OCI-M2 (cell line): ENCODE results near the gene UBE3D.
"Not testable (repeated sequence)": the region's sequence is repeated elsewhere in the genome, so short reads cannot be mapped to it uniquely, and the experiment has no call there.

Experiments
- DNase-seq: peaks from one replicate; lab custom pipeline; 2025; ENCODE audit not compliant: unreplicated experiment; lab: John Stamatoyannopoulos, UW

The UBE3D gene

DNA sequence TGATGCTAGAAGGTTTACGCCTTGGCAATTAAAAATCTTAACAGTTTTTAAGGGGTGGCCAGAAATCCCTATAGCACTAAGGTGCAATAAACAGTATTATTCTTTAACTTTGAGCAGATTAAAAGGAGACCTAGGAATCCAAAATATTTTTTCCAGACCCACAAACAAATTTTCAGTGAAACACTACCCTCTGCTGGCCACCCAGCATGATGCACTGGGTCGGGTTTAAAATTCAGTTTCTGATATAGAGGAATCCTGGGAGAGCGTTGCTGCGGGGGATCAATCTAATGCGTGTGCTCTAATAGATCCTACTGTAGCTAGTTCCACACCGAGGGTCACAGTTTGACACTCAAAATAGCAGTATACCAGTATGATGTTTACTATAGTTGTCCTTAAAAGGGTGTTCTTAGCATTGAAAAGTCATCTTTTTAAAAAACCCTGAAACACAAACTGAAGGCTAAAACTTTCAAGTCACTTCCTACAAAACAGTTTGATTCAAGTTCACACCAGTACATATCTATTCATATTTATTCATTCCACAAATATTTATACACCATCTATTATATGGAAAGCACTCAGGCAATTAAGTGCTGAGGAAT is 10.2 kb downstream of the UBE3D start:
- peak; percentile 39 for DNase-seq

DNA sequence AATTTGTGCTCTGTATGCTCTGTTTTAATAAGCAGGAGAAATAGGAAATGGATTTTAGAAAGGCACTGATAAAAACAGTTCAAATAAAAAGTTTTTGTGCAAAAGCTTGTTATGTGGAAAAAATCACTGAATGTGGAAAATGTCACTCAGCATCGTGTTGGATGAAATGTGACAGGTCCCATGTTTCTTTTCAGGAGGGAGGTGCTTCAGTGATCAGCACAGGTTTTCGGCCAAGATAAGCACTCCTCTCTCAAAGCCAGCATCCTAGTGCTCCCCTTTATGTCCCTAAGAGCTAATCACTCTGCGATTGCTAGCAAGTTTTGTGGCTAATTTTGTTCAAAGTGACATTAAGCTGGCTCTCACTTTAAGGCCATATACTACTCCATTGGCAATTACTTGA is 12.0 kb downstream of the UBE3D start:
- DNase-seq: no peak

DNA sequence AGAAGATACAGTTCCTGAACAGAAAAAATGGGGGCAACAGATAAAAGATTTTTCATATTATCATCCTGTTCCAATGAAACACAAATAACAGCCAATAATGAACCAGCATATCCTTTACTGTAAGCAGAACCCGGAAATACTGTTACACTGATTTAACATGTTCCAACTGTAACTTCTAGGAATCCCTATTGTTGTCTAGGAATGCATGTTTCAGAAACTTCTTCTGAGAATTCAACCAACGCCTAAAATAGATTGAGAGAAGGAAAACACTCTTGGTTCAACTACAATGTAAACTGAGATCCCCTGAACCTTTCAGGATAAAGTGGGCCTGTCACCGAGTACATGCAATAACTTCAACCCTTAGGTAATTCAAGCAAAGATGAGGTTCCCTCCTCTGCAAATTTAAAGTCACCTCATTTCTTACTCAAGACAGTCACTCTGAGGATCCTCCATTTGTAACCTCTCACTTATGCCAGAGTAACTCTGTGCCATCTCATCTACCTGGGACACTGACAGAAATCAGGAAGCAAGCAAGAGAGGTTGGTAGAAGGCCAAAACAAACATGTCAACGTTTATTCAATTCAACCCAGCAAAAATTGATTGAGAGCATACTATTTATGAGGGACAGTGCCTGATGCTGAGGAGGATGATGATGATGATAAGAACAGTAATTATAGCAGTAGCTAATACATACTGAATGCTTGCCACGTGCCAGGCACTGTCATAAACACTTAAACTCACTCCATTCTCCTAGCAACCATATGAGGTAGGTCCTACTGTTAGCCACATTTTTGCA is 14.1 kb downstream of the UBE3D start:
- no peak for DNase-seq

DNA sequence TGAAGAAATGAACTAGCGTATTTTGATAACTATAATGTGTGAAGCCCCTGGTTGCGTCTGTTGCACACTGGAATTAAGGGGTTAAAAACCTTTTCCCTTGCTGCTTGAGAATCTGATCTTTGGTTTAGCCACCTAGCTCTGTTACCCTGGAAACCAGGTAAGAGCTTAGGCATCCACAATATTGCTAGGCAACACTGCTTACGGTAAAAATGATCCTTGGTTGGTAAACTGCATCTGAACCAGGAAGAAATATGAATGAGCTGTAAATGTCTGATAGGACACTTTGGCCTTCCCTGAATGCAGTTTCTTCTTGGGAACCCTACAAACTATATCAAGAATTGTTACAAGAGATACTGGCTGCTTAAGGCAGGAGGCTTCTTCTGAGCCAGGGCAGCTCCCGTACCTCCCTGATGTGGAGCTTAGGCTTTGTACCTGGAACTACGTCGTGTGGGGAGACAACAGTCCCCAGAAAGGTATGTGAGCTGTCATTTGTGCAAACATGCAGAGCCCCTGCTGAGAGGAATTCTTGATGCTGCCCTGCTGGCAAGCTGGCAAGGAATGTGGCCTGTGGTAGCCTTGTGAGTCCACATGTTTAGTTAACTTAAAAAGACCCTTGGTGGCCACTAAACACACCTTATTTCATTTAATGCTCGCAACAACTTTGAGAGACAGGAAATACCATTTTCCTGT is 18.4 kb downstream of the UBE3D start:
- no peak for DNase-seq

DNA sequence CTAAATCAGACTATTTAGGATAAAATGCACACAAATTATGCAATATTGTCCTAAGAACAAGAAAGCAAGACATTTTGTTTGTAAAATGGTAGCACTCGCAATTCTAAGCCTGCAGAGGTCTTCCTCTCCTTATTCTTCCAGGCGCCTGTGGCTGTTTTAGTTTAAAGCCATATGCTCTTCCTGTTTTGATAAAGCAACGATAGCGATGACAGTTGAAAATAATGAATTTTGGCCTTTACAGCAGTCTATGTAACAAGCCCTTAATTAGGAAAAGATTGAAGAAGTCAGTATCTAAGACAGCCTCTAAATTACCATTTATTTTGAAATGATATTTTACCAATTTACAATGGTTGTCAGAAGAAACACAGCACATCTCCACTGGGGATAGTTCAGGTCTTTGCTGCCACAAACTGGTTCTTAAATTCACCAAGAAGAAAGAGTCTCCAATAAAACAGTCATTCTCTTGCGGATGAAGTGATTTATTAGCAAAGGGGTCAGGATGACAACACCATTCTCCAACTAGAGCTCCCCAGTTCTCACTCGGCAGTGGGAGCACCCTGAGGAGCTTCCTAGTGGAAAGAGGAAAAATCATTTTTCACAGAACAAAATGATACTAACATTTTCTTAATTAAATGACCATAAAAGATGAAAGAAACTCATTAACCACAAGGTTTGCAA is 21.4 kb downstream of the UBE3D start:
- DNase-seq: no peak

DNA sequence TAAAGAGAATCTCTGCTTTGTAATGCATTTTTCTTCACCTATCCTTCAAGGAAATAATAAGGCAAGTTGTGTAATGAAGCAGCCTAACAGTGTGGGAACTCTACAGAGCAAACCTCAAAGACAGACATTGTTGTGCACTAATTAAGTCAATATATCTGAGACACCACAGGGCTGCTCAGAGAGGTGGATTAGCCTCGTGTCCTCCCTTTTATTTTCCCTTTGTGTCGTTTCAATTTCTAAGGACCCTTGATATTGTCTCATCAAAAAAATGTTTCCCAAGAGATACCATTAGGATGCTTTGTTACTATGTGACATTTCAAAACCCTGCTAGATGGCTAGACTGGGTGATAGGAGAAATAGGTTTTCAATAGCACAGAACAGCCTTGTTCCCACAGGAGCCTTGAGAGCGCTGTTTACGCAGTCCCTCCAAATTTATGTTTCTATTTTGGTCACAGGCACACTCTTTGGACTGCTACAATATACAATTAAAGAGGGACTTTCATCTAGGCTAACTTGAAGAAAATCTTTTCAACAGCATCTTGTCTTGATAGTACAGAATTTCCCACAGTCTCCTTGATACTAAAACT is 23.1 kb downstream of the UBE3D start:
- no peak for DNase-seq

DNA sequence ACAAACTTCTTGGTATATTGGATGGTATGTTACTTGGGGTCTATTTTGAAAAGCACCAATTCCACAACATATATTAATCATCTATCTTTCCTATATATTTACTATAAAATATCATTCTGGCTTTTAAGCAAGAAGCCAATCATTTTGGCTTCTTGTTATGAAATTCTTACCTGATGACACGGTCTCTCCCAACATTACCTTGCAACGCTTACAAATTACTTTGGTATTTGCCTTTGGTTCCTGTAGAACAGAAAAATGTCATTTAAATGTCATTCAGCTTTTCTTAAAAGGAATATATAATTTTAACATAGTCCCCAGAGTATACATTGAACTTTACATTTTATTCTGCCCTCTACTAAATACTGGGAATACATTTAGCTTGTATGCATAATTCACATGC is 27.4 kb downstream of the UBE3D start:
- no peak for DNase-seq

DNA sequence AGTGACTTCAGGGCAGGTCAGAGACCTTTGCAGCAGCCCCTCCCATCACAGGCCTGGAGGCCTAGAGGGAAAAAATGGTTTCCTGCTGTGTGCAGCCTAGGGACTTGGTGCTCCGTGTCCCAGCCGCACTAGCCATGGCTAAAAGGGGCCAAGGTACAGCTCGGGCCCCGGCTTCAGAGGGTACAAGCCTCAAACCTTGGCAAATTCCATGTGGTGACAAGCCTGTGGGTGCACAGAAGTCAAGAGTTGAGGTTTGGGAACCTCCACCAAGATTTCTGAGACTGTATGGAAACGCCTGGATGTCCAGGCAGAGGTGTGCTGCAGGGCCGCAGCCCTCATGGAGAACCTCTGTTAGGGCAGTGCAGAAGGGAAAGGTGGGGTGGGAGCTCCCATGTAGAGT is 34.0 kb downstream of the UBE3D start:
- no peak for DNase-seq

DNA sequence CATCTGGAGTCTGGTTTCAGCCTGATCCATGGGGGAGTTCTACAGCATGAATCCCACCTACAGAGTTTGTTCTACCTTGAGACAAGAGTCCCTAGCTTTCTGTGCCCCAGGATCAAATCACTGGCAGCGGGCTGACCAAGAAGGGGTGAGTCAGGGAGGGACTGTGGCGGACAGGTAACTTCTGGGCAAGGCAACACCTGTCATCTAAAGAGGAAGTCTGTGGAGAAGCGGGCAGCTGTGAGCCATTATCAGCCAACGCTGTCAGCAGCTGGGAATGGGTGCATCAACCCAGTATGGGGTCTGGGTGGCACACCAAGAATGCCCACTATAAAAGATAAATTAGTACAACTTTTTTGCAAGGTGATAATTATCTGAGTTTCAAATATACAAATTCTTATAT is 45.9 kb downstream of the UBE3D start:
- DNase-seq: no peak

DNA sequence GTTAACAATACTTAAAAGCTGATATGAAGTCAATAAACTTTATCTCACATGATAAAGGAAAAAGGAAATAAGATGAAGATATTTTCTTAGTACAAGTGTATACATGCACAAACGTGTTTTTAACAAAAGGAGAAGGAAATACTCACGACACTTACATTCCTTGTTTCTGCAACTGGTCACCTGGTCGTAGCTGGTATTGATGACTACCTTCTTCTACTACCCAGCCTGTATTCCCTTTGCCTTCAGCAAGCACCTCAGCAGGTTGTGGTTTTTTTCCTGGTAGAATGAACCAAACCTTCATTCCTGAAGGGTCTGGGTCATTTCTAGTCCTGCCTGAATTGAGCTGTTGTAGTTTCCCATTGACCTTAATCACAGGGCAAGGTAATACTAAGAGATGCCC is 54.5 kb downstream of the UBE3D start:
- DNase-seq: not testable (repeated sequence)

DNA sequence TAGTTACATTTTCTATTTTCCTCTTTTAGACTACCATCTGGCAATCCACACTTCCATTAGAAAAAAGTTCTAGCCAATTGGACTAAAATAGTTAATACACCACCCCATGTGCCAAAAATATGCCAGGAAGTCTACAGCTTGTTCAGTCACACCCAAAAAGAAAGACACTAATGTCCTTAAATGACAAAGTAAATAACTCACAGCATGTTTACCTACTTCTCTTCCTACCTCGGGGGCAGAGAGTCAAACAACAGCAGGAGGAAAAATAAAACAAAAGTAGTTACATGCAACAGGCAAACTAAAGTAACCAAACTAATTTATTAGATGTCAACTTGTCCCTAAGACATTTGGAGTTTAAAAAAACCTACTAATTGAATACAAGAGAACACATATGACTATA is 57.0 kb downstream of the UBE3D start:
- DNase-seq: no peak

DNA sequence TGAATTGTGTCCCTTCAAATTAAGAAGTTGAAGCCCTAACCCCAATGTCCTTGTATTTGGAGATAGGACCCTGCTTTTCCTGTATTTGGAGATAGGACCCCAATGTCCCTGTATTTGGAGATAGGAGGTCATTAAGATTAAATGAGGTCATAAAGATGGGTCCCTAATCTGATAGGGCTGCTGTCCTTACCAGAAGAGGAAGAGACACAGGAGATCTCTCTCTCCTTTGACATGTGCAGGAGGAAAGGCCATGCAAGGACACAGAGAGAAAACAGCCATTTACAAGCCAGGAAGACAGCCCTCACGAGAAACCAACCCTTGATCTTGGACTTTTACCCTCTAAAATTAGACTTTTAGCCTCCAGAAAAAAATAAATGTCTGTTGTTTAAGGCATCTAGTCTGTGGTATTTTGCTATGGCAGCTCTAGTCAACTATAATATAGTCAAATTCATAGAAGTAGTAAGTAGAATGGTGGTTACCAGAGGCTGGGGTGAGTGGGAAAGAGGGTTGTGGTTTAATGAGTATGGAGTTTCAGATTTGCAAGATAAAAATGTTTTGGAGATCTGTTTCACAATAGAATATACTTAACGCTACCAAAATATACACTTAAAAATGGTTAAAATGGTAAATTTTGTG is 59.3 kb downstream of the UBE3D start:
- no peak for DNase-seq

DNA sequence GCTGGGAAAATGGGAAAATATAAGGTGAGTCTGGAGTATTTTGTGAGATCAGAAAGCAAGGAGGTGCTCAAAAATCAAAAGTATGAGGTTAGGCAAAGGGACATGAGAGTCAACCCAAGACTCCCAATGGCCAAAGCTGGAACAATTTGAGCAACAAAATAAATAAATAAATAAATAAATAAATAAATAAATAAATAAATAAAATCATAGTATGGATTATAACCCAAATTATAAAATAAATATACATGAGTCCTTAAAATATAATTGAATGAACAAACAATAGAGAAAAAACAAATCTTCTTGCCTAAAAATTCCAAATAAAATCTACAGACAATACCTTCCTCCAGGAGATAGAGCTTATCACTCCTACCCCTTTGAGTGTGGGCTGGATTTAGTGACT is 69.5 kb downstream of the UBE3D start:
- no peak for DNase-seq

DNA sequence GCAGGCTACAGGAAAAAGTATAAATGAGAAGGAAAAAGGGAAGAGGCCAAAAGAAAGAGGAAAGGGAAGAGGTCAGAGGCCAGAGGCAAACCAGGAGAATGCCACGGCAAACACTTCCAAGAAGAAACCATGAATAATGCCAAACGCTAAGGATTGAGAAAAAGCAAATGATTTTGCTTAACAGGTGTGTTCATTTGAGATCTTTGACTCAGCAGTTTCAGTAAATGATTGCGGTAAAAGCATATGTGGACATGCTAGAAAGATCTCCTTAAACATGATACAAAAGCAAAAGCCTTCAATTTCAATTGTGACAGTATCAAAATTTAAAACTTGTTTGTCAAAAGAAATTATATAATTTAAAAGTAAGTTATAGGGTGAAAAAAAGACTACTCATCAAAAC is 70.6 kb downstream of the UBE3D start:
- no peak for DNase-seq

DNA sequence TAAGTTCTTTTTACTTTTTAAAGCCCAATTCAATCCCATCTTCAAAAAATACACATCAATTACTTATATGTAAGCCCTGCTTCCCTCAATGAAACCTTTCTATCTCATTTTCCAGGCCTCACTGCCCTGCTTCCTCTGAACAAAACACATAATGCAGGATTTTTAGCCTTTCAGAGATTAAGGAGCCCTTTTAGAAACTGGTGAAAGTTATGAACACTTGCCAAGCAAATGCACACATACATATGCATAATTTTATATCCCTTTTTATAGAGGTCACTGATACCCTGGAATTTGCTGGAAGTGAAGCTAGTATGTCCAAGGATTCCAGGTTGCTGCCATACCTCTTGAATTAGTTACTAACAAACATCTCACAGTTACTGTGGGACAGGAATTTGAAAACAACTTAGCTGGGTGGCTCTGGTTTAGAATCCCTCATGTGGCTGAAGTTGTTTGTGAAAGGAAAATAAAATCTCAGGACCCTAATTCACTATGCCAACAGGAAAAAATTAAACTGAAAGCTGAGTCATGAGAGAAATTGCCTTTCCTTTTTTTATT is 75.8 kb downstream of the UBE3D start:
- DNase-seq: no peak

DNA sequence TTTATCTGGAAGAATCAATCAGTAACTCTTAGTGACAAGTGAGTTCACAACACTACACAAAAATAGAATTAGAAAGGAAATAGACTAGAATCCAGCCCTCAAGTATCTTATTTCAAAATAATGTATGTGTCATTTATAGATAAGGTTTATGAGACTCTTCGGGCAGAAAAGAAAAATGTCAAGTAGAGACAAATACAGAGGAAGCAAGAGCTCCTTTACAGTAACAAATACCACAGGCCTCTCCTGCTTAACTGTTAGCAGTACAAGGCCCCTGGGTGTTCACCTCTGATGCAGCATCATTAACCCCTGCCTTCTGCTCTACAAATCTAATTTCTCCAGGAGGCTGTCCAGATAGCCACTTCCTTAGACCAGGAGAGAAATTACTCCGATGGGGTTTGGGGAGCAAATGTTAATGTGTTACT is 76.7 kb downstream of the UBE3D start:
- DNase-seq: peak; percentile 78

DNA sequence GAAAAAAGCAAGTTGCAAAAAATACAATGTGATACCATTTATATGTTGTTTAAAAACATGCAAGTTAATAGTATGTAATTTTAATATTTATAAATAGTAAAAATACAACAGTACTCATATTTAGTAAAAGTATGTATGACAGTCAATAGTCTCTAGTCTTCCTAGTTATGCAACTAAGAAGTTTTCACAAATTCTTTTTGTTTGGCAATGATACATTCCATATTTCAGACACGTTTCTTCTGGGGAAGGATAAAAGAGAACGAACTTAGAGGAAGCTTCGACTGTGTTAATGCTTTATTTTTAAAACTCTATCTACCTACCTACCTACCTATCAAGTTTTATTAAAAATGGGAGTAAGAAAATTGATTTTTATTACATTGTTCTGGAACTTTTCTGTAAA is 77.7 kb downstream of the UBE3D start:
- DNase-seq: no peak

DNA sequence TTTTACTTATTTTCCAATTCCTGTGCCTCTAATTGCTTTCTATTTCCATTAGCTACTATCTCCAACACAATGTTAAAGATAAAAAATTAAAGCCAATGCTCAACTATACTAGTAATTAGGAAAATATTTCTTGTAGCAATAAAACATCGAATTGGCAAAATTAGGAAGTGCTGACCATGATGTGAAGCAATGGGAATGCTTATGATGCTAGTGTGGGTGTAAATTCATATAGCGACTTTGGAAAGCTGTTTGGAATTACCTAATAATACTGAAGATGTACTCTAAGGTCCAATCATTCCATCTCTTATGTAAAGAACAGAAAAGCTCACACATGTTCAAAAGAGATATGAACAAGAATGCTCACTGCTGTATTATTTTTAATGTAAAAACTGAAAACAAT is 78.2 kb downstream of the UBE3D start:
- DNase-seq: no peak

DNA sequence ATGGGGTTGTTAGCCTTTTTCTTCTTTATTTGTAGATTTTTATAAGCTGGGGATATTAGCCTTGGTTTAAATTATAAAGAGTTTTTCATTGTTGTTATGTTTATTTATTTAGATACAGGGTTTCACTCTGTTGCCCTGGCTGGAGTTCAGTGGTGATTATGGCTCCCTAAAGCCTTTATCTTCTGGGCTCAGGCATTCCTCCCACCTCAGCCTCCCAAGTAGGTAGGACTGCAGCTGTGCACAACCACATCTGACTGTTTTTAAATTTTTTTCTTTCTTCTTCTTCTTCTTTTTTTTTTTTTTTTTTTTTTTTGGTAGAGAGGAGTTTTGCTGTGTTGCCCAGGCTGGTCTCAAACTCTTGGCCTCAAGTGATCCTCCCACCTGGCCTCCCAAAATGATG is 80.9 kb downstream of the UBE3D start:
- peak; percentile 48 for DNase-seq

DNA sequence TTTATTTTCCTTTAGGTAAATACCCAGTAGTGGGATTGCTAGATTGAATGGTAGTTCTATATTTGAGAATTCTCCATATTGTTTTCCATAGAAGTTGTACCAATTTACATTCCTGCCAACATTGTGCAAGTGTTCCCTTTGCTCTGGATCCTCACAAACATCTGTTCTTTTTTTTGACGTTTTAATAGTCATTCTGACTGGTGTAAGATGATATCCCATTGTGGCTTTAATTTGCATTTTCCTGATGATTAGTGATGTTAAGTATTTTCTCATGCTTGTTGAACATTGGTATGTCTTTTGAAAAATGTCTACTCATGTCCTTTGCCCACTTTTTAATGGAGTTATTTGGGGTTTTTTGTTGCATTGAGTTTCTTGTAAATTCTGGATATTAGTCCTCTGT is 85.6 kb downstream of the UBE3D start:
- DNase-seq: no peak

DNA sequence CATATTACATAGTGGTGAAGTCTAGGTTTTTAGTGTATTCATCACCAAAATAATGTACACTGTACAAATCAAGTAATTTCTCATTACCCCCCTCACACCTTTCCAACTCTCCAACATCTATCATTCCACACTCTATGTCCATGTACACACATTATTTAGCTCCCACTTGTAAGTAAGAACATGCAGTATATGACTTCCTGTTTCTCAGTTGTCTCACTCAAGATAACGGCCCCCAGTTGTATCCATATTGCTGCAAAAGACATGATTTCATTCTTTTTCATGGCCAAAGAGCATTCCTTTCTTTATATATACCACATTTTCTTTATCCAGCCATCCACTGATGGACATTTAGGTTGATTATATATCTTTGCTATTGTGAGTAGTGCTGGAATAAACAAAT is 86.0 kb downstream of the UBE3D start:
- DNase-seq: no peak
